Activated CD4-positive, alpha-beta T cell treated with anti-CD3 and anti-CD28 coated beads, Interleukin-2, amount 10 ng/mL, durations not matched to agents 24 days and 14 days (primary cell): Measurements from ENCODE around the gene NRK. TPM values are rescaled to one million over a fixed set of nuclear protein-coding genes. Genes with fewer than 3 reads are reported as not detected.
"Not testable (repeated sequence)": the region's sequence is repeated elsewhere in the genome, so short reads cannot be mapped to it uniquely, and the experiment has no call there.

Source experiments
- DNase-seq: peaks from one replicate; pipeline ENCODE4 v3.0.0; 2022
- H3K27ac Mint-ChIP-seq: one replicate; pipeline ENCODE4 v1.8.0; 2022; ENCODE audit warnings: mild to moderate bottlenecking, mixed read lengths
- H3K27me3 Mint-ChIP-seq: one replicate; pipeline ENCODE4 v1.8.0; 2022; ENCODE audit warnings: mixed read lengths
- H3K36me3 Mint-ChIP-seq: one replicate; pipeline ENCODE4 v1.8.0; 2022; ENCODE audit warnings: low read depth, mild to moderate bottlenecking, mixed read lengths
- H3K4me1 Mint-ChIP-seq: one replicate; pipeline ENCODE4 v1.8.0; 2021; ENCODE audit warnings: mixed read lengths
- H3K4me3 Mint-ChIP-seq: one replicate; pipeline ENCODE4 v1.8.0; 2022; ENCODE audit warnings: mild to moderate bottlenecking, moderate library complexity, mixed read lengths
- H3K9me3 Mint-ChIP-seq: one replicate; pipeline ENCODE4 v1.8.0; 2021; ENCODE audit warnings: mixed read lengths
- intact Hi-C: fragments of 100-400 bp; cut with micrococcal nuclease; formaldehyde crosslinking; loops from one replicate; pipeline ENCODE4 v1.15.1; 2023
- total RNA-seq: library from RNA; stranded (reverse); gene quantifications from 2 replicates; pipeline ENCODE4 v1.2.3, GENCODE V29; 2022

The NRK gene
- not detected in 2 replicates for total RNA-seq

GRCh38 chrX:105822138-105823091 lies at the start of gene NRK:
TSS of gene NRK (plus strand) at chrX:105822539. CDS start at chrX:105822846, 307 bp downstream.
- no peaks in the 10 kb centered on the region for H3K4me1 Mint-ChIP-seq
- peaks cover 15% of the 10 kb centered on the region for H3K27me3 Mint-ChIP-seq
- intact Hi-C loops: no loop called here
- no peak within 1 kb of the TSS for H3K4me3 Mint-ChIP-seq
- H3K27ac Mint-ChIP-seq: no peak within 1 kb of the TSS
- DNase-seq: no peak
- H3K9me3 Mint-ChIP-seq: no peaks in the 10 kb centered on the region
- no peaks in the 10 kb centered on the region for H3K36me3 Mint-ChIP-seq

GRCh38 chrX:105773801-105774200 lies 48.5 kb upstream of the NRK start:
- Mint-ChIP-seq H3K36me3 (no peaks in the 10 kb centered on the region), H3K27me3 (no peaks in the 10 kb centered on the region), H3K4me1 (no peaks in the 10 kb centered on the region), H3K4me3 (no peak overlapping the region), H3K27ac (no peak overlapping the region), H3K9me3 (no peaks in the 10 kb centered on the region)
- no peak for DNase-seq
- intact Hi-C loops: no loop called here

GRCh38 chrX:105775679-105776078 lies 46.7 kb upstream of the NRK start:
- Mint-ChIP-seq H3K4me3 (no peak overlapping the region), H3K4me1 (no peaks in the 10 kb centered on the region), H3K27me3 (no peaks in the 10 kb centered on the region), H3K36me3 (no peaks in the 10 kb centered on the region), H3K9me3 (no peaks in the 10 kb centered on the region), H3K27ac (no peak overlapping the region)
- intact Hi-C loops: no loop called here
- no peak for DNase-seq

- Mint-ChIP-seq H3K36me3 (no peaks in the 10 kb centered on the region), H3K4me3 (no peak overlapping the region), H3K27me3 (no peaks in the 10 kb centered on the region), H3K9me3 (no peaks in the 10 kb centered on the region), H3K4me1 (no peaks in the 10 kb centered on the region), H3K27ac (no peak overlapping the region)
- intact Hi-C loops: no loop called here
- no peak for DNase-seq
These were observed 40.5 kb upstream of the NRK start for GRCh38 chrX:105781804-105782203.

GRCh38 chrX:105796877-105797276 lies 25.5 kb upstream of the NRK start:
- H3K9me3 Mint-ChIP-seq, H3K27me3 Mint-ChIP-seq, H3K4me1 Mint-ChIP-seq, H3K36me3 Mint-ChIP-seq, DNase-seq, H3K27ac Mint-ChIP-seq, intact Hi-C loops, H3K4me3 Mint-ChIP-seq: not testable (repeated sequence)

GRCh38 chrX:105803891-105804290 lies 18.4 kb upstream of the NRK start:
- intact Hi-C loops: no loop called here
- no peaks in the 10 kb centered on the region for H3K27me3 Mint-ChIP-seq
- DNase-seq: no peak
- no peaks in the 10 kb centered on the region for H3K9me3 Mint-ChIP-seq
- no peaks in the 10 kb centered on the region for H3K4me1 Mint-ChIP-seq
- no peak overlapping the region for H3K4me3 Mint-ChIP-seq
- no peaks in the 10 kb centered on the region for H3K36me3 Mint-ChIP-seq
- no peak overlapping the region for H3K27ac Mint-ChIP-seq

- DNase-seq, H3K4me3 Mint-ChIP-seq, H3K9me3 Mint-ChIP-seq, H3K27me3 Mint-ChIP-seq, H3K4me1 Mint-ChIP-seq, H3K27ac Mint-ChIP-seq, intact Hi-C loops, H3K36me3 Mint-ChIP-seq: not testable (repeated sequence)
These were observed 16.7 kb upstream of the NRK start for GRCh38 chrX:105805655-105806054.

- no peaks in the 10 kb centered on the region for H3K36me3 Mint-ChIP-seq
- H3K27ac Mint-ChIP-seq: no peak overlapping the region
- peaks cover 9% of the 10 kb centered on the region for H3K27me3 Mint-ChIP-seq
- intact Hi-C loops: no loop called here
- H3K4me3 Mint-ChIP-seq: no peak overlapping the region
- no peaks in the 10 kb centered on the region for H3K4me1 Mint-ChIP-seq
- H3K9me3 Mint-ChIP-seq: no peaks in the 10 kb centered on the region
- DNase-seq: no peak
These were observed 5.8 kb upstream of the NRK start for GRCh38 chrX:105816517-105816916.

GRCh38 chrX:105820247-105820646 lies 2.1 kb upstream of the NRK start:
- H3K27me3 Mint-ChIP-seq: peaks cover 15% of the 10 kb centered on the region
- no peak overlapping the region for H3K4me3 Mint-ChIP-seq
- no peaks in the 10 kb centered on the region for H3K9me3 Mint-ChIP-seq
- H3K4me1 Mint-ChIP-seq: no peaks in the 10 kb centered on the region
- intact Hi-C loops: no loop called here
- DNase-seq: no peak
- H3K36me3 Mint-ChIP-seq: no peaks in the 10 kb centered on the region
- no peak overlapping the region for H3K27ac Mint-ChIP-seq

- intact Hi-C loops: no loop called here
- no peak for DNase-seq
- H3K4me1 Mint-ChIP-seq: no peaks in the 10 kb centered on the region
- H3K36me3 Mint-ChIP-seq: no peaks in the 10 kb centered on the region
- peaks cover 15% of the 10 kb centered on the region for H3K27me3 Mint-ChIP-seq
- no peak overlapping the region for H3K27ac Mint-ChIP-seq
- no peak overlapping the region for H3K4me3 Mint-ChIP-seq
- H3K9me3 Mint-ChIP-seq: no peaks in the 10 kb centered on the region
These were observed 743 bp upstream of the NRK start for GRCh38 chrX:105821471-105822121.

GRCh38 chrX:105823092-105823455 lies 735 bp downstream of the NRK start:
- intact Hi-C loops: no loop called here
- H3K27me3 Mint-ChIP-seq: peaks cover 15% of the 10 kb centered on the region
- H3K27ac Mint-ChIP-seq: no peak overlapping the region
- no peaks in the 10 kb centered on the region for H3K4me1 Mint-ChIP-seq
- H3K36me3 Mint-ChIP-seq: no peaks in the 10 kb centered on the region
- DNase-seq: no peak
- no peak overlapping the region for H3K4me3 Mint-ChIP-seq
- H3K9me3 Mint-ChIP-seq: no peaks in the 10 kb centered on the region

GRCh38 chrX:105829011-105829410 lies 6.7 kb downstream of the NRK start:
- no peaks in the 10 kb centered on the region for H3K9me3 Mint-ChIP-seq

GRCh38 chrX:105837232-105837631 lies 14.9 kb downstream of the NRK start:
- no peaks in the 10 kb centered on the region for H3K27me3 Mint-ChIP-seq
- H3K4me1 Mint-ChIP-seq: no peaks in the 10 kb centered on the region
- no peak overlapping the region for H3K27ac Mint-ChIP-seq
- intact Hi-C loops: no loop called here
- no peaks in the 10 kb centered on the region for H3K9me3 Mint-ChIP-seq
- H3K36me3 Mint-ChIP-seq: no peaks in the 10 kb centered on the region
- DNase-seq: no peak
- H3K4me3 Mint-ChIP-seq: no peak overlapping the region

More at GRCh38 chrX:105829011-105829410, 6.7 kb downstream of the NRK start:
- Mint-ChIP-seq H3K27me3 (no peaks in the 10 kb centered on the region), H3K4me3 (no peak overlapping the region), H3K36me3 (no peaks in the 10 kb centered on the region), H3K27ac (no peak overlapping the region), H3K4me1 (no peaks in the 10 kb centered on the region)
- intact Hi-C loops: no loop called here
- DNase-seq: no peak

GRCh38 chrX:105845631-105846030 lies 23.3 kb downstream of the NRK start:
- DNase-seq: no peak
- H3K4me3 Mint-ChIP-seq: no peak overlapping the region
- H3K9me3 Mint-ChIP-seq: no peaks in the 10 kb centered on the region
- H3K27me3 Mint-ChIP-seq: no peaks in the 10 kb centered on the region
- H3K4me1 Mint-ChIP-seq: no peaks in the 10 kb centered on the region
- H3K27ac Mint-ChIP-seq: no peak overlapping the region
- no peaks in the 10 kb centered on the region for H3K36me3 Mint-ChIP-seq
- intact Hi-C loops: no loop called here
